Dermis microvascular lymphatic vessel endothelial cell (primary cell): ENCODE data around the gene IGFBP2. TPM values are rescaled to one million over a fixed set of nuclear protein-coding genes. Genes with fewer than 3 reads are reported as not detected.

ENCODE experiments used
- DNase-seq, 2 donors: peaks; one replicate each; pipeline versions ENCODE4 v3.0.0 to v3.0.0-alpha.2; 2010; ENCODE audit warnings: low read depth in 2 of 2
- total RNA-seq: library from RNA; depleted of rRNA; stranded (reverse); fragments of >200 nt; gene quantifications from 2 replicates; pipeline ENCODE4 v1.2.1, GENCODE V29; 2014

IGFBP2 gene
- total RNA-seq, 1 donor from 2014 or later: 53.0 TPM

DNA sequence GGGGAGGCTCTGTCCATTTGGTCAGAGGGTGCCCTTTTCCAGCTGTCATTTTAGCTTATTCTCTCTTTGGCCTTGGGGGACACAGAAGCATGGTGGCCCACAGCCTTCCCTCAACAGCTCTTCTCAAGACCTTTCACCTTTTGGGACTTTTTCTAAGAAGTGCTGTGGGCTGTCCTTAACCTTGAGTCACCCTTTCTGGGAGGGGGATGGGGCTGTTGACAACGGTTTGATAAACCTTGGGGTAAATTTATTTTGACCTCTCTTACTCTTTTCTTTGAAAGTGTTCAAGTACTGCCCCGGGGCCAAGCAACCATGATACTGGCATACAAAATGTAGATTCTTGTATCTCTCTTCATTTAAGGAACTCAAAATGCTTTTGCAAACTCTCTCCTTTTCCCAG is 48.5 kb downstream of the IGFBP2 start:
- no peak for DNase-seq

GRCh38 chr2:216683846-216684245 is 50.6 kb downstream of the IGFBP2 start:
- DNase-seq: no peak

- no peak for DNase-seq
Measured at GRCh38 chr2:216685327-216685875, 52.2 kb downstream of the IGFBP2 start.

DNA sequence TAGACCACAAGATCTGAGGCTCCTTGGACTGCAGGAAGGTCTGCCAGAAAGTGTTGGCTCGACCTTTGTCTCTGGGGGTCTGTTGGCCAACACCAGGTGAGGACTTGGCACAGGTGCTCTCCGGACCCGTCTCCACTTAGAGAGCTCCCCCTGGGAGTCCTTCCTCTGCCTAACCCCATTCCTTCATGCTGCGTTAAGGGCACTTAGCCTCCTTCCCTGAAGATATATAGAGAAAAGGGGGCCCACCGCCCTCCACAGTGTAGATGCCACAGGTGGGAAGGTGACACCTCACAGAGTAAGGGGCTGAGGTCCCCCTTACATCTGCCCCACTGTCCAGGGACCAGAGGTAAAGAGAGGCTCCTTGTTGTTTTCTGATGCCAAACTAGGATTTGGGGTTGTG is 53.9 kb downstream of the IGFBP2 start:
- no peak for DNase-seq

- DNase-seq: peak in 1 of 2 donors; percentile 16
Measured at GRCh38 chr2:216687646-216688045, 54.4 kb downstream of the IGFBP2 start.

DNA sequence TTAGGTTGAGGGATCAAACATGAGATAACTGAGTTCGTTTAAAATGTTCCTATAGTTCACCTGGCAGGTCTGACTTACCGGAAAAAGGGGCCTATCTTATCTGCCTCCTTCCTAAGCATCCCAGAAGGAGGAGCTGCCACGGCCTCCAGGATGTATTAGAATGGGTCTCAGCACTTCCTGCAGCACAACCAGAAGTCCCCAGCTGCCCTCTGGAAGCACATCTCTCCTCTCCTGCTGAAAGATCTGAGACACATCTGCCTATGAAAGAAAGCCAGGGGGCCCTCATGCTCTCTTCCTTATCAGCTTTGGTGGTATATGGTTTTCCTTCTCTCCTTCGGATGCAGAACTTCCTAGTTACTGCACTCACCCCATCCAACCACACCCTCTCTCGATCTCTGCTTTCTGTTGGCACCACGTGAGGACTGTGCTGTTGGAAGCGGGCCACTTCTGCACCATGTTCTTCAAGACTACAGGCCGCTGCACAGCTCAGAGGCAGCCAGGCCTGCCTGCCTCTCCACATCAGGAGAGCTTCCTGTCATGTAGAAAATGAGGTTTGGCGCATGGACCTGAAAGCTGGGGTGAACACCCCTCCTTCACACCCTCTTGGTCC is 55.6 kb downstream of the IGFBP2 start:
- no peak for DNase-seq

GRCh38 chr2:216689397-216689796 is 56.2 kb downstream of the IGFBP2 start:
- no peak for DNase-seq

GRCh38 chr2:216690456-216690852 is 57.2 kb downstream of the IGFBP2 start:
- DNase-seq: no peak

DNA sequence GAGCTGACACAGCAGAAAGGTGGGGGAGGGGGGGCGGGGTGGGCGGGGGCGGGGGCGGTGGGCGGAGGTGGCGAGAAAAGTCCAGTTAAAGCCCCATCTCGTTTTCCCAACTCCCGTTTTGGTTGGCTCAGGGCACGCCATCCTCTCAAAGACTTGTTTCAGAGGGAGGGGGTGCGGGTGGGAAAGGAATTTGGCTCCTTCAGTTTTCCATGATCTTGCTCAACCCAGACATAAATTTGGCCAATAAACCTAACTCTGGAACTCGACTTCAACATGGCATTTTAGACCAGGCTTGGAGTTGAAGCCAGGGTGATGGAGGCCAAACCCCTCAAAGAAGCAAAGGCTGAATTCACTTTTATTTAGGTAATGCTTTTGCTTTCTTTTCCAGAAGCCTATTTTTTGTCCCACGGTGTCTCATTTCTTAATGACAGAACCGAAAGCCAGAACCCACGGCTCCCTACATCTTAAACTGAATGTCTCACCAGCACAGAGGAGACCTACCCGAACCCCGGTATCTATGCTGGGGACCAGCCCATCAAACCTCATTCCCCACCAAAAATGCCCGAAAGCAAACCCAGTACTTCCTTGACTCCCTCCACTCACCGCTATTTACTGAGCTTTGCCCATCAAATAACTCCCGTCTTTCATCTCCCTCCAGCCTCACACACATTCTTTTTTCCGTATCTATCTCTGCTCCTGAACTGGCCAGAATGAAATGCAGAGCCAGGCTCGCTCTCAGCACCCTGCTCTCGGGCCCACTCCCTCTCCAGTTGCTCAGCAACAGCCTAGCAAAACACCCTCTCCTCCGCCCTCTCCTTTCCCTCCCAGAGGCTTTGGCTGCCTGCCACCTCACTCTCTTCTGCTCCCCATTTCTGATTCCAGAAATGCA is 57.9 kb downstream of the IGFBP2 start:
- no peak for DNase-seq

DNA sequence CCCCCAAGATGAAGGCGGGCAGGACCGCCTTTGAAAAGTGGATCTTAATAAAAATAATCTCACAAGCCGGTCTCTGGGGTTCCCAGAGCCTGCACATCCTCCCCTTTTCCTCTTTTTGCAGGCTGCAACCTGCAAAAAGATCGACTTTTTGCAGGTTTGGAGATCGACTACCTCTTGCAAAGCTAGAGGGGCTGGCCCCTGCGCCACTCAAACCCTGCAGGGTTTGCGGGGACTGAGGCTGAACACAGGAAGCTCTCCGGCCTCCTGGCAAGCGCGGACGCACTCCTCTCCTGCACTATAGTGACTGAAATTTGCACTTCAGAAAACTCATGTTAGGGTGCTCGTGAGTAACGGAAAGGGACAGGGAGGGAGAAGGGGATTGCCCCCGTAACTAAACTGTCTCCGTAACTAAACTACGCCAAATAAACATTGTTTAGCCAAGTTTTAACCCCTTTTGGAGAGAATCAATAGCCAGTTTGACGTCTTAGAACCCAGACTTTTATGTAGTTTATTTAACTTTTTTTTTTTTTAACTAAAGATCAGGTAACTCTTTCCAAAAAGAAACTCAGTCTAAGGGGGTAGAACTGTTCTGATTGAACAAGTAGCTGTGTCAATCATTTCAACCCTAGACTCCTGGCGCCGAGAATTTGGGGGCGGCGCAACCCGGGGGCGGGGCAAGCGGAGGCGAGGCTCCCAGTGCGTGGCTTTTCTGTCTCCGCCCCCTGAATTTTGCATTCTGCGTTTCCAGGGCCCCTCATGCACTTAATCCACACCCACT is 59.6 kb downstream of the IGFBP2 start:
- peak in 1 of 2 donors; percentile 48 for DNase-seq

DNA sequence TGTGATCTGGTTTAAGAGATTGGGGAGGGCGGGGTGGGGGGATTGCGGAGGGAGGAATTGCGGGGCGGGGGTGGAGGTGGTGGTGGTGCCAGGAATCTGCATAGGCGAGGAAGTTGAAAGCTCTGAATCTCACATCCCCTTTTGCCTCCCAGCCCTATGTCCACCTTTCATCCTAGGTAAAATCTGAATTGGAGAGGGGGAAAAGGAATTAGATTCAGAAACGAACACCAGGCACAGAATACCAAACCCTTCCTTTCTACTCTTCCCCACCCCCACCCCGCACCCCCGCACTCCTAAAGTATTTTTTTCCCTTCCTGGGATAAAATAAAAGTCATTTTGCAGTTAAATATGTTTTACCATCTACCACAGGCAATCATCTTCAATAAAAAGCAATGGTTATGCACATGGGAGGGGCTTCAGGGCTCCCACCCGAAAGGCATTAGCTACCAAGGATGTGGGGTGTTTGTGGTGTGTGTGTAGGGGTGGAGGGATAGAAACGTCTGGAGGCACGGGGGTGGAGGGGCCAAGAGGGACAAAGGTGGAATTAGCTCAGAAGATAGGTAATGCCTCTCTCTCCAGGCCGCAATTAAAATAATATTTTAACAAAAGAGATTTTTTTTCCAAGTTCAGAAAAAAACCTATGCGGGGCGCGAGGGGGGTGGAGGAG is 60.3 kb downstream of the IGFBP2 start:
- no peak for DNase-seq

DNA sequence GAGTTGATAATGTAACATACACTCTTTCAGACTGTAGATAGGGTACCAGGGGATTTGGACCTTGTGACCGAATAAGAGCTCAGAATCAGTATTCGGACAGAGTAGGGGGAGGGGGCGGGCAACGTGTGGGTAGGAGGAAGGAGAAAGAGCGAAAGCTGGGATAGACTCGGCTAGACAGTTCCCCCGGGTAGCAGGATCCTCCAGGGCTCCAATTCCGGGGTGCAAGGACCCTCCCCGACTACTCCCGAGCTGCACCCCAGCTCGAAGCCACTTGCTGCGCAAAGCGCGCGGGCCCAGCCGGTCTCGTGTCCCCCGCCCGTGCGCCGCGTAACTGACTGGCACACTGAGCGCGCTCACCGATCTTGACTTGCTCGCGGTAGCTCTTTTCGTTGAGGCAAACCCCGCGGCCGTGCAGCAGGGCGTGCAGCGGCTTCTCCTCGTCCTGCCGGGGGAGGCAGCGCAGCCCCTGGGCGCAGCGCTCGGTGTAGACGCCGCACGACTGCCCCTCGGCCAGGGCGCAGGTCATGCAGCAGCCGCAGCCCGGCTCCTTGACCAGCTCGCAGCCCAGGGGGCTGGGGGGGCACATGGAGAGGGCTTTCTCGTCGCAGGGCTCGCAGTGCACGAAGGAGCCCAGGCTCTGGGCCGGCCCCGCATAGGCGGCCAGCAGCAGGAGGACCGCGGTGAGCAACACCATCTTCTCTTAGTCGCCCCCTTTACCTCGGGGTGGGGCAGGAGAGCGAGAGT is 61.0 kb downstream of the IGFBP2 start:
- DNase-seq: peak in 1 of 2 donors; percentile 35

GRCh38 chr2:216694826-216695217 is 61.6 kb downstream of the IGFBP2 start:
- no peak for DNase-seq

- DNase-seq: peak in 1 of 2 donors; percentile 18
Measured at GRCh38 chr2:216695401-216695821, 62.2 kb downstream of the IGFBP2 start, which contains the start of gene IGFBP5. TSS of gene IGFBP5 (minus strand) at chr2:216695549. CDS start at chr2:216694775, 774 bp downstream.

DNA sequence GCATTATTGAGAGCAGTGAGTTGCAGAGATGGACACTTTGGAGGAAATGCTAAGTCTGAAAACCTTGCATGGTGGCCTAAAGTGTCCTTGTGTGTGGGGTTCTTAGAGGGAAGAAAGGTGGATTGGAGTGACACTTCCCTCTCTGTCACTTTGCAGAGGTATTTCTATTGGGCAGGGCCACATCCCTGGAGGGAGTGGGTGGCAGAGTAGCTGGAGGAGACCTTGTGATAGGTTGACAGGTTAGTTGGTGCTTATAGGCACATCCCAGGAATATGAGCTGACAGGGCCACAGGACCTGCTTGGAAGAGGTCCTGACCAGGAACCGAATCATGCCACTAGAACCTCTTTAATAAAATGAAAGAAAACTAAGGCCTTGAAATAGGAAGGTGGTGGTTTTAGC is 63.1 kb downstream of the IGFBP2 start:
- DNase-seq: no peak

GRCh38 chr2:216696751-216697560 is 63.7 kb downstream of the IGFBP2 start:
- peak in 1 of 2 donors; percentile 24 for DNase-seq

GRCh38 chr2:216698293-216698692 is 65.1 kb downstream of the IGFBP2 start:
- DNase-seq: no peak

- DNase-seq: peak; percentile 40 to 66
Measured at GRCh38 chr2:216698895-216699294, 65.7 kb downstream of the IGFBP2 start.

- no peak for DNase-seq
Measured at GRCh38 chr2:216700088-216700567, 66.9 kb downstream of the IGFBP2 start.
